Liver (tissue), 3 donors: ENCODE data around the gene PPM1L.

Source experiments
- CTCF ChIP-seq: fragments of 150-350 bp; IDR thresholded peaks from 2 replicates; pipeline ENCODE4 v1.5.1; 2017; ENCODE audit warnings: improper control_type of control experiment, low read depth, low read length; ENCODE audit not compliant: missing input control
- SP1 ChIP-seq: IDR thresholded peaks from 2 replicates; pipeline ENCODE4 v1.6.1; 2018; ENCODE audit warnings: antibody characterized with exemption, mild to moderate bottlenecking
- TAF1 ChIP-seq: conservative IDR thresholded peaks from 2 replicates; pipeline ENCODE4 v1.6.1; 2016; ENCODE audit warnings: antibody characterized with exemption, mild to moderate bottlenecking
- YY1 ChIP-seq: IDR thresholded peaks from 2 replicates; pipeline ENCODE4 v1.6.1; 2016; ENCODE audit warnings: antibody characterized with exemption, mild to moderate bottlenecking
- donor health status: healthy.
- donor health status: healthy.

DNA sequence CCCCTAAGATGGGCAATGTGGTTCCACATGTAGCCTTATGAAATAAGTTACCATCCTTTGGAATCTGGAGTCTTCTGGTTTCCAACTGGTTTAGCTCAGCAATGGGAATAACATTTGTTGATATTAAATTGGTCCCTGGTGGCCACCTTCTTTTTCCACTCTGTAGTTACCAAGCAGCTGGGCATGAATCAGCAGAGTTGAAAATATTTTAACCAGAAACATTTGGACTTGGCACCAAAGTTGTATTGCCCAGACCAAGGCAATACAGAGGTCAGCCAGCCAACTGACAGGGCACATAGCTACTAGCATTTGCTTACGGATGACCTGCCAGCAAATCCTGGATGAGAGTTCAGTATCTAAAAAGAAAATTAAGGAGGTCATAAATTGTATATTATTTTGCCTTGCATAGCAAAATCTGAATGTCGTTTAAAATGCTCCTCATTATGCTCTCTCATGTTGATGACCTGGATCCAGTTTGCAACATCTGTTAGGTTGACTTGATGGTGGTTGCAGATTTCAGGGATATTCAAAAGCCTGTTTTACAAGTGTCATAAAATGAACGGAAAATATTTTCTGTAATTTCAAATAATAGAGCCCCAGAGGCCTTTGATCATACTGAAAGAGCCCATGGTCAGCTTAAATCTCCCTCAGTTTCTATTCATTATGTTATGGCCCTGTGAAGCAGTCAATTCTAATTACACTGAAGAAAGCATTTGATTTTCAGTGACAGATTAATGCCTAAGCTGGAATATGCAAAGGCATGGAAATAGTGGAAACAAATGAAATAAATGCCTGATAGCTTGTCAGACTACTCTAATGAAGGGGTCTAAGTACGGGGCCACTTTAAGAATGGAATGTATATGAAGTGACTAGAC, 54.6 kb downstream of the PPM1L start:
- TF ChIP-seq CTCF = no peak
- TF ChIP-seq YY1 = peak; percentile 79
- no peak for TF ChIP-seq TAF1
- peak; percentile 78 for TF ChIP-seq SP1
